IMR-90 (cell line): Measurements from ENCODE around the gene BTBD9. TPM values are rescaled to one million over a fixed set of nuclear protein-coding genes. Genes with fewer than 3 reads are reported as not detected.

Experiments
- ATAC-seq: fragments of 200-7000 bp; cut with Tn5 transposase; 2 replicates; pipeline ENCODE4 v1.9.1; 2020; ENCODE audit warnings: low read depth, mild to moderate bottlenecking, moderate library complexity
- BruUV-seq: library from RNA; stranded (reverse); fragments of 400-500 nt; replicated peaks from 2 replicates; lab custom pipeline; 2021; lab: Mats Ljungman, UMichigan
- CTCF ChIA-PET: fragments of 300-600 bp; formaldehyde crosslinking; extraction: SDS; loops from one replicate; lab custom pipeline; 2021; ENCODE audit warnings: antibody characterized with exemption; lab: Yijun Ruan, JAX
- POLR2A ChIA-PET: fragments of 300-600 bp; sonication (Branson Sonifier 250); formaldehyde crosslinking; loops from one replicate; lab custom pipeline; 2022; ENCODE audit warnings: antibody characterized with exemption; ENCODE audit not compliant: unreplicated experiment; lab: Charles Lee
- DNase-seq: peaks from one replicate; pipeline ENCODE4 v3.0.0; 2013
- H2AFZ ChIP-seq: replicated peaks from 2 replicates; pipeline ENCODE3; 2013; ENCODE audit warnings: low read length, mild to moderate bottlenecking; ENCODE audit not compliant: poor library complexity
- H2AK5ac ChIP-seq: 2 replicates; pipeline ENCODE4 v1.6.1; 2013; ENCODE audit warnings: low read depth, low read length, inconsistent platforms
- H2AK9ac ChIP-seq: replicated peaks from 2 replicates; pipeline ENCODE3; 2013; ENCODE audit warnings: mild to moderate bottlenecking, low read depth, low read length, moderate library complexity; ENCODE audit not compliant: poor library complexity
- H2BK120ac ChIP-seq: 2 replicates; pipeline ENCODE4 v1.6.1; 2013; ENCODE audit warnings: low read depth, low read length, inconsistent platforms
- H2BK15ac ChIP-seq: 3 replicates; pipeline ENCODE4 v1.6.1; 2013; ENCODE audit warnings: low read depth, low read length, inconsistent platforms
- H2BK20ac ChIP-seq: 2 replicates; pipeline ENCODE4 v1.6.1; 2013; ENCODE audit warnings: low read depth, mild to moderate bottlenecking, inconsistent platforms, low read length, moderate library complexity
- H2BK5ac ChIP-seq: 2 replicates; pipeline ENCODE4 v1.6.1; 2013; ENCODE audit warnings: mild to moderate bottlenecking, low read depth, low read length, inconsistent platforms; ENCODE audit not compliant: poor library complexity, severe bottlenecking
- H3K14ac ChIP-seq: replicated peaks from 2 replicates; pipeline ENCODE4 v1.6.1; 2013; ENCODE audit warnings: low read depth, low read length, inconsistent platforms
- H3K18ac ChIP-seq: 2 replicates; pipeline ENCODE4 v1.6.1; 2013; ENCODE audit warnings: low read depth, low read length, control low read depth
- H3K23ac ChIP-seq: 2 replicates; pipeline ENCODE4 v1.6.1; 2013; ENCODE audit warnings: low read depth, low read length, inconsistent platforms
- H3K27ac ChIP-seq: 2 replicates; pipeline ENCODE4 v1.5.1; 2013; ENCODE audit warnings: mild to moderate bottlenecking, control low read depth, low read length; ENCODE audit not compliant: insufficient read depth
- H3K27me3 ChIP-seq: 2 replicates; pipeline ENCODE4 v1.6.1; 2013; ENCODE audit warnings: low read length; ENCODE audit not compliant: control insufficient read depth, insufficient read depth
- H3K36me3 ChIP-seq: 2 replicates; pipeline ENCODE4 v1.6.1; 2013; ENCODE audit warnings: low read length, mixed read lengths; ENCODE audit not compliant: control insufficient read depth, insufficient read depth
- H3K4ac ChIP-seq: 2 replicates; pipeline ENCODE4 v1.6.1; 2013; ENCODE audit warnings: low read depth, low read length, inconsistent platforms
- H3K4me1 ChIP-seq: 2 replicates; pipeline ENCODE4 v1.6.1; 2013; ENCODE audit warnings: low read length, mixed read lengths; ENCODE audit not compliant: control insufficient read depth, insufficient read depth
- H3K4me2 ChIP-seq: 2 replicates; pipeline ENCODE4 v1.6.1; 2013; ENCODE audit warnings: low read depth, mild to moderate bottlenecking, control low read depth, low read length, moderate library complexity
- H3K4me3 ChIP-seq: 2 replicates; pipeline ENCODE4 v1.5.1; 2013; ENCODE audit warnings: low read depth, mild to moderate bottlenecking, control low read depth, low read length, moderate library complexity; ENCODE audit not compliant: insufficient read depth
- H3K56ac ChIP-seq: 2 replicates; pipeline ENCODE4 v1.6.1; 2013; ENCODE audit warnings: low read length, inconsistent platforms; ENCODE audit not compliant: insufficient read depth; ENCODE audit errors: extremely low read depth
- H3K79me1 ChIP-seq, 2 experiments: 2 replicates each; pipeline ENCODE4 v1.6.1; 2013; ENCODE audit warnings: low read length in 2 of 2, inconsistent platforms in 1 of 2, low read depth in 1 of 2
- H3K9ac ChIP-seq: 2 replicates; pipeline ENCODE4 v1.6.1; 2013; ENCODE audit warnings: low read depth, low read length, control low read depth
- H3K9me1 ChIP-seq: 2 replicates; pipeline ENCODE4 v1.6.1; 2013; ENCODE audit warnings: low read length, inconsistent platforms; ENCODE audit not compliant: insufficient read depth
- H3K9me3 ChIP-seq: 2 replicates; pipeline ENCODE4 v1.6.1; 2013; ENCODE audit warnings: low read length; ENCODE audit not compliant: control insufficient read depth, insufficient read depth
- H4K20me1 ChIP-seq: 2 replicates; pipeline ENCODE4 v1.6.1; 2013; ENCODE audit warnings: low read length, inconsistent platforms; ENCODE audit not compliant: insufficient read depth
- H4K5ac ChIP-seq: 2 replicates; pipeline ENCODE4 v1.6.1; 2013; ENCODE audit warnings: mild to moderate bottlenecking, low read depth, low read length, control low read depth
- H4K8ac ChIP-seq, 2 experiments: 2 replicates each; pipeline ENCODE4 v1.6.1; 2013; ENCODE audit warnings: low read depth in 2 of 2, low read length in 2 of 2, control low read depth in 1 of 2, inconsistent platforms in 1 of 2
- H4K91ac ChIP-seq: 2 replicates; pipeline ENCODE4 v1.6.1; 2013; ENCODE audit warnings: low read depth, low read length, inconsistent platforms; ENCODE audit not compliant: insufficient read depth
- BHLHE40 ChIP-seq: fragments of 150-350 bp; IDR thresholded peaks from 2 replicates; pipeline ENCODE4 v1.6.1; 2016; ENCODE audit warnings: mild to moderate bottlenecking, low read depth, low read length
- CEBPB ChIP-seq: IDR thresholded peaks from 2 replicates; pipeline ENCODE4 v1.6.1; 2012; ENCODE audit warnings: low read depth, low read length, improper control_type of control experiment
- CHD1 ChIP-seq: IDR thresholded peaks from 2 replicates; pipeline ENCODE4 v1.6.1; 2012; ENCODE audit warnings: low read depth, low read length, improper control_type of control experiment
- CTCF ChIP-seq: conservative IDR thresholded peaks from 2 replicates; pipeline ENCODE4 v1.5.1; 2012; ENCODE audit warnings: mild to moderate bottlenecking, low read depth, low read length, improper control_type of control experiment
- MAFK ChIP-seq: IDR thresholded peaks from 2 replicates; pipeline ENCODE4 v1.6.1; 2012; ENCODE audit warnings: low read depth, low read length, improper control_type of control experiment
- MAZ ChIP-seq: IDR thresholded peaks from 2 replicates; pipeline ENCODE4 v1.6.1; 2012; ENCODE audit warnings: low read depth, mild to moderate bottlenecking, low read length, improper control_type of control experiment, moderate library complexity, borderline replicate concordance
- MXI1 ChIP-seq: IDR thresholded peaks from 2 replicates; pipeline ENCODE4 v1.6.1; 2012; ENCODE audit warnings: low read depth, mild to moderate bottlenecking, low read length, moderate library complexity, borderline replicate concordance
- POLR2A ChIP-seq: IDR thresholded peaks from 2 replicates; pipeline ENCODE4 v1.6.1; 2012; ENCODE audit warnings: mild to moderate bottlenecking, low read depth, low read length
- RAD21 ChIP-seq: IDR thresholded peaks from 2 replicates; pipeline ENCODE4 v1.6.1; 2012; ENCODE audit warnings: low read length, improper control_type of control experiment
- RCOR1 ChIP-seq: IDR thresholded peaks from 2 replicates; pipeline ENCODE4 v1.6.1; 2012; ENCODE audit warnings: mild to moderate bottlenecking, low read length, improper control_type of control experiment; ENCODE audit not compliant: insufficient replicate concordance
- RFX5 ChIP-seq: IDR thresholded peaks from 2 replicates; pipeline ENCODE4 v1.8.0; 2012; ENCODE audit warnings: low read depth, mild to moderate bottlenecking, low read length, moderate library complexity
- SMC3 ChIP-seq: fragments of 150-350 bp; IDR thresholded peaks from 2 replicates; pipeline ENCODE4 v1.6.1; 2016; ENCODE audit warnings: low read depth, mild to moderate bottlenecking, antibody characterized with exemption, low read length, moderate library complexity
- USF2 ChIP-seq: fragments of 150-350 bp; IDR thresholded peaks from 2 replicates; pipeline ENCODE4 v1.6.1; 2017; ENCODE audit warnings: mild to moderate bottlenecking, antibody characterized with exemption, low read length, low read depth
- WGBS, 2 experiments: methylation state at CpG; one replicate each; pipeline versions ENCODE4 v1.1.5 to v1.1.7; 2013; ENCODE audit warnings: missing lambda C conversion rate in 2 of 2; ENCODE audit not compliant: insufficient read length in 1 of 2; ENCODE audit errors: extremely low coverage in 2 of 2; 5-methylcytosine and 5-hydroxymethylcytosine counted together
- dilution Hi-C: fragments of 300-500 bp; cut with HindIII; formaldehyde crosslinking; loops from one replicate; pipeline ENCODE4 v1.14.3; 2018; ENCODE audit warnings: low sequenced_read_pairs; ENCODE audit not compliant: unreplicated experiment
- in situ Hi-C: fragments of 300-500 bp; cut with MboI; formaldehyde crosslinking; loops from 3 replicates; pipeline ENCODE4 v1.14.3; 2019; ENCODE audit warnings: low sequenced_read_pairs, inconsistent platforms, mixed read lengths
- intact Hi-C: fragments of 100-400 bp; cut with micrococcal nuclease; formaldehyde crosslinking; loops from 2 replicates; pipeline ENCODE4 v1.10.0; 2022
- polyA plus RNA-seq, 3 experiments: library from polyadenylated mRNA; depleted of rRNA; stranded (reverse); fragments of >200 nt; gene quantifications; 2 replicates each; pipeline ENCODE4 v1.2.3, GENCODE V29; 2012; ENCODE audit warnings: low replicate concordance in 1 of 3
- total RNA-seq: library from RNA; depleted of rRNA; stranded (reverse); fragments of >200 nt; gene quantifications from 2 replicates; pipeline ENCODE4 v1.2.3, GENCODE V29; 2012

Gene BTBD9
- total and polyA plus RNA-seq, 2 of the 4 experiments (the other 2 are of a cell fraction): 4.1 to 22.0 TPM

GRCh38 chr6:38127284-38127683 lies 512.4 kb downstream of the BTBD9 start:
- Histone ChIP-seq H3K56ac (no peak overlapping the region), H4K91ac (no peak overlapping the region), H3K18ac (no peak overlapping the region), H3K79me1 (peaks cover 15 to 49% of the 10 kb centered on the region in 2 experiments), H3K36me3 (peaks cover 12% of the 10 kb centered on the region), H4K8ac (no peak overlapping the region), H4K5ac (no peak overlapping the region), H2BK15ac (no peak overlapping the region), H2BK120ac (no peak overlapping the region), H3K27ac (no peak overlapping the region), H2AK5ac (no peak overlapping the region), H4K20me1 (peaks cover 22% of the 10 kb centered on the region), H3K23ac (no peak overlapping the region), H3K4me1 (peaks cover 6% of the 10 kb centered on the region; the same call in 1 of the 2 replicates), H2AFZ (no peak overlapping the region), H2BK5ac (no peak overlapping the region), H3K9ac (no peak overlapping the region), H3K4me3 (no peak overlapping the region), H3K9me1 (peaks cover 18% of the 10 kb centered on the region), H3K4me2 (no peak overlapping the region), H3K4ac (no peak overlapping the region), H3K14ac (no peak overlapping the region; the same call in 1 of the 2 replicates), H3K9me3 (no peaks in the 10 kb centered on the region), H3K27me3 (no peaks in the 10 kb centered on the region), H2AK9ac (no peak overlapping the region), H2BK20ac (no peak overlapping the region)
- BruUV-seq: no TSS peak
- dilution Hi-C loops: no loop called here
- ATAC-seq (no peak), DNase-seq (no peak)
- WGBS, 2 experiments: no CpG with 5 or more reads among the region's 4 CpGs
- in situ Hi-C loops: no loop called here
- ChIA-PET CTCF (interaction anchor here (0.6 to 1.2 kb wide), 3 partner anchors 8 to 20 kb away, joined by 3 read pairs; no protein-coding TSS in a partner anchor), POLR2A (no interaction called here)
- TF ChIP-seq BHLHE40: no peak
- TF ChIP-seq MAZ: no peak
- TF ChIP-seq USF2: no peak
- no peak for TF ChIP-seq RCOR1
- TF ChIP-seq CTCF: no peak
- no peak for TF ChIP-seq MAFK
- TF ChIP-seq MXI1: no peak
- no peak for TF ChIP-seq POLR2A
- TF ChIP-seq SMC3: no peak
- no peak for TF ChIP-seq RAD21
- TF ChIP-seq RFX5: no peak
- TF ChIP-seq CHD1: no peak
- no peak for TF ChIP-seq CEBPB
- intact Hi-C loops: no loop called here
